Glomerular visceral epithelial cell (primary cell): Measurements from ENCODE around the gene C20orf173.

Experiments
- DNase-seq: peaks from one replicate; pipeline ENCODE4 v3.0.0-alpha.2; 2016; ENCODE audit errors: extremely low spot score

The C20orf173 gene

DNA sequence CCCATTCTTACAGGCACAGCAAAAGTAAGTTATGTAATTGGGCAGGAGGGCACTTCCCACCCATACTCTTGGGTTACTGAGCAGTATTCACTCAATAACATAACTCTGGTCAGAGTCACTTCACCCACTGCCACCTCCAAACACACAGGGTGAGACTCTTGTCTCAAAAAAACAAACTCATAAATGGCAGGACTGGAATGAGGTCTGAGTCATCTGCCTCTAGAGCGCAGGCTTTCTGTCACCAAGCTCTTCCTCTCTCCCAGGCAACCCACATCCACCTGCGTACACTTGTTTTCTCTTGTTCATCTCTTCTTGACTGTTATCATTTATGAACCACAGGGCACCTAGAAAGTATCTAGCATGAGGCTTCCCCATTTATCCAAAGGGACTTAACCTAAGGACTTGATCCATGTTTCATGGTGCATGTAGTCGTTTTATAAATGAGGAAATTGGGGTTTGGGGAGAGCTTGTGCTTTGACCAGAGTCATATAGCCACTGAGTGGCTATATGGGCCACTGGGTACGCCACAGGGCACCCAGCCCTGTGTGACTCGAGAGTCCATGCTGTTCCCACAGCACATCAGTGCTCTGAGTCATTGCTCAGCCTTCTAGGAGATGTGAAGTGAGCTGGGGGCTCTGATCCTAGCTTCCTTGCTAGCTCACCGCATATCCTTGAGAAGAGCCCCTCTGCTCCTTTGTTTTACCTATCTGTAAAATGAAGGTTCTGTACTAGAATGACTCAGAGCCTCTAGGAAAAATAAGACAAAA lies 22.4 kb downstream of the C20orf173 start:
- DNase-seq: no peak

DNA sequence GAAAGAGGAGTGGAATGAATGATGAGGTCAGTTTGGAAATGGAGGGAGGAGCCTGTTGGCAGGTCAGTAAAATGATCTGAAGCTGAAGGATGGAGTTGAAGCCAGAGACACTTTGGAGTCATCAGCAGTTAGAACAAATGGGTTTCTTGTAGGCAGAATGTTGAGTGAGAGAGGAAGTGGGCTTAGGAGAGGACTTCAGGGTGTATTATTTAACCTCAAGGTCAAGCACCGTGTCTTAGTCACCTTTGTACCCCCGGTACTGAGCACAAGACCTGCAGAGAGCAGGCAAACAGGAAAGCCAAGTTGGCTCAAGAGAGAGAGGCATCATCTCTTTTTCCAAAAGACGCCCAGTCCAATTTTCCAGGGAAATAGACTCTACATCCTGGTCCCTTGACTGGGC lies 23.3 kb downstream of the C20orf173 start:
- no peak for DNase-seq

DNA sequence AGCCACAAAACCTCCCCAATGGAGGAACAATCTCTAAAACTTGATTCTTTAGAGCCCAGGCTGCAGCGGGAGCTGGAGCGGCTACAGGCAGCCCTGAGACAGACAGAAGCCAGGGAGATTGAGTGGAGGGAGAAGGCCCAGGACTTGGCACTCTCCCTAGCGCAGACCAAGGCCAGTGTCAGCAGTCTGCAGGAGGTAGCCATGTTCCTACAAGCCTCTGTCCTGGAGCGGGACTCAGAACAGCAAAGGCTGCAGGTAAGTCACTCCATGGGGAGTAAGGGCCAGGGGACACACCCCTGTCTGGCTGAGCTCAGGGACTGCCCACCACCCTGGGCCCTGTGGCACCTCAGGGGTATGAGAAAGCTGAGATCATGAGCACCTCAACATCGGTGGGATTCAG lies 24.7 kb downstream of the C20orf173 start:
- no peak for DNase-seq

DNA sequence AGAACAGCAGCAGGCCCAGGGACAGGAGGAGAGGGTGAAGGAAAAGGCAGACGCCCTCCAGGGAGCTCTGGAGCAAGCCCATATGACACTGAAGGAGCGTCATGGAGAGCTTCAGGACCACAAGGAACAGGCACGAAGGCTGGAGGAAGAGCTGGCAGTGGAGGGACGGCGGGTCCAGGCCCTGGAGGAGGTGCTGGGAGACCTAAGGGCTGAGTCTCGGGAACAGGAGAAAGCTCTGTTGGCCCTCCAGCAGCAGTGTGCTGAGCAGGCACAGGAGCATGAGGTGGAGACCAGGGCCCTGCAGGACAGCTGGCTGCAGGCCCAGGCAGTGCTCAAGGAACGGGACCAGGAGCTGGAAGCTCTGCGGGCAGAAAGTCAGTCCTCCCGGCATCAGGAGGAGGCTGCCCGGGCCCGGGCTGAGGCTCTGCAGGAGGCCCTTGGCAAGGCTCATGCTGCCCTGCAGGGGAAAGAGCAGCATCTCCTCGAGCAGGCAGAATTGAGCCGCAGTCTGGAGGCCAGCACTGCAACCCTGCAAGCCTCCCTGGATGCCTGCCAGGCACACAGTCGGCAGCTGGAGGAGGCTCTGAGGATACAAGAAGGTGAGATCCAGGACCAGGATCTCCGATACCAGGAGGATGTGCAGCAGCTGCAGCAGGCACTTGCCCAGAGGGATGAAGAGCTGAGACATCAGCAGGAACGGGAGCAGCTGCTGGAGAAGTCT lies 25.5 kb downstream of the C20orf173 start:
- no peak for DNase-seq

DNA sequence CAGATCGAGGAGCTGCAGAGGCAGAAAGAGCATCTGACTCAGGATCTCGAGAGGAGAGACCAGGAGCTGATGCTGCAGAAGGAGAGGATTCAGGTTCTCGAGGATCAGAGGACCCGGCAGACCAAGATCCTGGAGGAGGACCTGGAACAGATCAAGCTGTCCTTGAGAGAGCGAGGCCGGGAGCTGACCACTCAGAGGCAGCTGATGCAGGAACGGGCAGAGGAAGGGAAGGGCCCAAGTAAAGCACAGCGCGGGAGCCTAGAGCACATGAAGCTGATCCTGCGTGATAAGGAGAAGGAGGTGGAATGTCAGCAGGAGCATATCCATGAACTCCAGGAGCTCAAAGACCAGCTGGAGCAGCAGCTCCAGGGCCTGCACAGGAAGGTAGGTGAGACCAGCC lies 26.2 kb downstream of the C20orf173 start:
- DNase-seq: no peak

DNA sequence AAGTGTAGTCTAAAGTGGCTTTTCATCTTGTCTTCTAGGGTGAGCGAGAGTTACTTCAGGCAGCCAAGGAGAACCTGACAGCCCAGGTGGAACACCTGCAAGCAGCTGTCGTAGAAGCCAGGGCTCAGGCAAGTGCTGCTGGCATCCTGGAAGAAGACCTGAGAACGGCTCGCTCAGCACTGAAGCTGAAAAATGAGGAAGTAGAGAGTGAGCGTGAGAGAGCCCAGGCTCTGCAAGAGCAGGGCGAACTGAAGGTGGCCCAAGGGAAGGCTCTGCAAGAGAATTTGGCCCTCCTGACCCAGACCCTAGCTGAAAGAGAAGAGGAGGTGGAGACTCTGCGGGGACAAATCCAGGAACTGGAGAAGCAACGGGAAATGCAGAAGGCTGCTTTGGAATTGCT lies 27.1 kb downstream of the C20orf173 start:
- DNase-seq: no peak

DNA sequence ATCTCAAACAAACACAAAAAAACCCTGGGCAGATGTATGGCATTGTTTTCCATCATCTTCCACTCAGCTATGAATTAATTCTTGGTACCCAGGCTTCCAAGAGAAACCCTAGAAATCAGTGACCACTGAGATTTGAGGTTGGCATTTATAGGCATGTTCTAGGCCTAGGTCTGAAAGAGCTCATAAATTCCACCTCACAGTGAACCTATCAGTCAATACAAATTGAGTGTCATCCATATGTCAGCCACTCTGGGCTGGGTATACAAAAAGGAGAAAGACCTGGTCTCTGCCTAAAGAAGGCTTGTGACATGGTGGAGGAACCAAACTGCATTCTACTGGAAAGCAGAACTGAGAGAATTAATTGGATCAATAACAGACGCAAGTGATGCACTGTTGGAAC lies 30.2 kb downstream of the C20orf173 start:
- DNase-seq: no peak

DNA sequence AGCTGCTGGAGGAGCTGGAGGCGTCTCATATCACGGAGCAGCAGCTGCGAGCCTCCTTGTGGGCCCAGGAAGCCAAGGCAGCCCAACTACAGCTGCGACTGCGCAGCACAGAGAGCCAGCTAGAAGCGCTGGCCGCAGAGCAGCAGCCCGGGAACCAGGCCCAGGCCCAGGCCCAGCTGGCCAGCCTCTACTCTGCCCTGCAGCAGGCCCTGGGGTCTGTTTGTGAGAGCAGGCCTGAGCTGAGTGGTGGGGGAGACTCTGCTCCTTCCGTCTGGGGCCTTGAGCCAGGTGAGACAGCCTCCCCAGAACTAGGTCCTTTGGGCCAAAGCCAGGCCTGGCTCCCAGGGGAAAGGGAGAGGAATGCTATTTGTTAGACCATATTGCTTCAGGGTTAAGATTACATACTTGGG lies 31.7 kb downstream of the C20orf173 start:
- no peak for DNase-seq

DNA sequence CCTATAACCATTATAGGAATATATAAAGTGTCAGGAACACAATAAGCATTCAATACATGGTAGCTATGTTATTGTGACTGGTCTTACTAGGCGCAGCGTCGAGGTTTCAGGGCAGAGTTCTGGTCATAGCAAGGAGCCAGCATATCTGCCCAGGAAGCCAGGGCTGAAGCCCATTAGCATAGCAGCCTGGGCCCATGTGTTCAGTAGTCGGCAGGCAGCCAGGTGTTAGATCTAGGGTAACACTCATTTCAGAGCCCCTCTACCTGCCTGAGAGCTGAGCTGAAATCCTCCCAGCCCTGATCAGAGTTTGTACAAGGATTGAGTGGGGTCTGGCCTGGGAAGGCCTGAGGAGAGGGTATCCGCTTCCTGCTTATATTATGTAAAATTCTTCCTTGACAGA lies 32.1 kb downstream of the C20orf173 start:
- no peak for DNase-seq

DNA sequence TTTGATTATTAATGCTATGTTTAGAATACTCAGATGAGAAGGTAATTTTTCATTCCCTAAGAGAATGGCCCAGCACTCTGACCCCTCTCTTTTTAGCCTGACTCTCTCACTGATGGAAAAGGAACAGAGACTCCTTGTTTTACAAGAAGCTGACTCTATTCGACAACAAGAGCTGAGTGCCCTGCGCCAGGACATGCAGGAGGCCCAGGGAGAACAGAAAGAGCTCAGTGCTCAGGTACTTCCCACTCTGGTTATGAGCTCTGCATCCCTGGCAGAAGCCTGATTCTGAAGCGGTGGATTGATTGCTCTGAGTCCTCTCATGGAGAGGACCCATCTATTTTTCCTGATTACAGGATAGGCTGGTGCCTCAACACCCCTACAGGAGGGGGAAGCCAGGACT lies 33.0 kb downstream of the C20orf173 start:
- no peak for DNase-seq

DNA sequence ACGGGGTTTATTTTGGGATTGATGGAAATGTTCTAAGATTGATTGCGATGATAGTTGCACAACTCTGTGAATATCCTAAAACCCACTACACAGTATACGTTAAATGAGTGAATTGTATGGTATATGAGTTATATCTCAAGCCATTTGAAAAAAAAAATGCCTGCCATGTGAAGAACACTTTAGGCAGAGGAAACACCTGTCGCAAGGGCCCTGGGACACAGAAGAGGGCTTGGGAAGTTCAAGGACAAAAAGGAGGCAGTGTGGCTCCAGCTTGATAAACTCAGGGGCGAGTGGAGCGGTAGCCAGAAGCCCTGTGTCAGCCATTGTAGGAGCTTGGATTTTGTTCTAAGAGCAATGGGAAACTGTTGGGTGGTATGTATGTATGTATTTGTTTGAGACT lies 37.1 kb downstream of the C20orf173 start:
- DNase-seq: no peak

DNA sequence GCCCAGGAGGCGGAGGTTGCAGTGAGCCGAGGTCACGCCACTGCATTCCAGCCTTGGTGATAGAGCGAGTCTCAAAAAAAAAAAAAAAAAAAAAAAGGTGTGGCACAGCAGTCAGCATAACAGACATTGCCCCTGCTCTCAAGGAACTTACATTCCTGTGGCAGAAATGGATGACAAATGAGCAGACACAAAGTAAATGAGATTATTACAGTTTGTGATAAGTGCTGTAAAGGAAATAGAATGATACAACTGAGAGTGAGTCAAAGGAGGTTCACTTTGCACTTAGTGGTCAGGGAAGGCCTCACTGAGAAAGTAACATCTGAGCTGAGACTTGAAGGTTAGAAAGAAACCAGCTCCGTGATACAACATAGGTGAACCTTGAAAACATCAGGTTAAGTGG lies 37.6 kb downstream of the C20orf173 start:
- no peak for DNase-seq

DNA sequence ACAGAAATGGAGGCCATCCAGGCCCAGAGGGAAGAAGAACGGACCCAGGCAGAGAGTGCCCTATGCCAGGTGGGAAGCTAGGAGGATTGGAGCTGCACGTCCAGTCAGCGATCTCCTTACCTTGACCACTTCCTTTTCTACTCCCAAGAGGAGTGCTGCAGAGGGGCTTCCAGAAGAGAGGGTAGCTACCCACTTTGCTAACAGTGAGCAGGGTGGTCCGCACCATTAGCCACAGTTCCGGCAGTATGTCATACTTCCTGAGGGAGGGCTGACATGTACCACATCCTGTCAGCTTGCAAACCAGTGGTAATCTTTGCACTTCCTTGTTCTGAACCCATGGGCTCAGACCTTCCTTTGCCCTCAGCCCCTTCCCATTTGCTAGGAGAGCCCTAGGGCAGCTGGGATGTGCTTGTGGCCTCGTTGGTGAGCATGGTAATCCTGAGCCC lies 38.7 kb downstream of the C20orf173 start:
- DNase-seq: no peak

DNA sequence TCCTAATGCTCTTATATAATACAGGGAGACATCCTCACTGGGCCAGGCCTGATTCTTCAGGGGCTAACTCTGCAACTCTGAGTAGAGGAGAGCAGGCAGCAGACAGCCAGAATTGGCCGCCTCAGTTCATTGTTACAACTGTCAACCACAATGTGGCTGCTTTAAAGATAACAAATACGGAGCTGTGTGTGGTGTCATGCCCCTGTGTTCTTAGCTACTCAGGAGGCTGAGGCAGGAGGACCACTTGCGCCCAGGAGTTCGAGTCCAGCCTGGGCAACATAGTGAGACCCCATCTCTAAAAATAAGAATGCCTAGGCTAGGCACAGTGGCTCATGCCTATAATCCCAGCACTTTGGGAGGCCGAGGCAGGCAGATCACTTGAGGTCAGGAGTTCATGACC lies 39.7 kb downstream of the C20orf173 start:
- no peak for DNase-seq

DNA sequence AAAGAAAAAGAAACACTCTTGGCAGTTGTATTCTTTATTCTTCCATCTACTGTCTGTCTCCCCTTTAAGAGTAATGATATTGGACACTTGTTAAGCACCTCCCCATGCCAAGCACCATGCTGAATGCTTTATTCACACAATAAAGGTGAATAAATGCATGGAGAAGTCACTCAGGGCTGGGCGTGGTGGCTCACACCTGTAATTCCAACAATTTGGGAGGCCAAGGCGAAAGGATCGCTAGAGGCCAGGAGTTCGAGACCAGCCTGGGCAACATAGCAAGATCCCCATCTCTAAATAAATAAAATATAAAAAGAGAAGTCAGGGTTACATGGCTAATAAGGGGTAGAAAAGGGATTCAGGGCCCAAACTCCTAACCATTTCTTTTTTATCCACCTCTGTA lies 42.0 kb downstream of the C20orf173 start:
- DNase-seq: no peak

DNA sequence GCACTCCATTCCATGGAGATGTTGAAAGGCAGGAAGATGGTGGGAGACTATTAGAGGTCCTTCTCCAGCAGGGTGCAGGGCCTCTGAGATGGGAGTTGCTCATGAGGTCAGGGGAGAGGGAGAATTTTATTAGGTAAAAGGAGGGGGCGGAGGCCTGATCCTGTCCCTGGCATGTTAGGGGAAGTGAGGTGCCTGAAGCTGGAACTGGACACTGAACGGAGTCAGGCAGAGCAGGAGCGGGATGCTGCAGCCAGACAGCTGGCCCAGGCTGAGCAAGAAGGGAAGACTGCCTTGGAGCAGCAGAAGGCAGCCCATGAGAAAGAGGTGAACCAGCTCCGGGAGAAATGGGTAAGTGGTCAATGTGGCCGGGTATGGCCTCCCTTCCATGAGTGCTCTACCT lies 49.7 kb downstream of the C20orf173 start:
- DNase-seq: no peak

DNA sequence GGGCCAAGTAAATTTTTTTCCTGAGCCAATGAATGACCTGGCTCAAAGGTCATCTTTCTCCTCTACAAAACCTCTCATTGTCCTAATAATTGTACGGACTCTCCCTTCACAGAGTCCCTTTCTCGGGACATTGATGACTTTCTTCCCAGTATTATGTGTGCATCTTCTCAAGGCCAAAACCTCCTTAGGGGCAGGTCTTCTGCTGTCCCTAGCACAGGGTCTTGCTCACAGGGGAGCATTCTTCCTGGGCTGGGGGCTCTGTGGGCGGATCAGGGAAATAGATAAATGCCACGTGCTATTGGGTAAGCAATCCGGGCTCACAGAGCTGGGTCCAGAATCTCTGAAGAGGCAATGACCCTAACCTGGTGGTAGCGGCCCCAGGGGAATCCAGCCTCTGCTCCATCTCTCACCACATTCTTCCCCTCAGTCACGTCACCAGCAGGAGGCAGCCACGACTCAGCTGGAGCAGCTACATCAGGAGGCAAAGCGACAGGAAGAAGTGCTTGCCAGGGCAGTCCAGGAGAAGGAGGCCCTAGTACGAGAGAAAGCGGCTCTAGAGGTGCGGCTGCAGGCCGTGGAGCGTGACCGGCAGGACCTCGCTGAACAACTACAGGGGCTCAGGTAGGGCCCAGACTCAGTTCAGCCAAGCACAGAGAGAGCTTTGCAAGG lies 50.5 kb downstream of the C20orf173 start:
- DNase-seq: no peak
